ENCODE results near the gene BPIFB3.

BPIFB3 gene, protein sequence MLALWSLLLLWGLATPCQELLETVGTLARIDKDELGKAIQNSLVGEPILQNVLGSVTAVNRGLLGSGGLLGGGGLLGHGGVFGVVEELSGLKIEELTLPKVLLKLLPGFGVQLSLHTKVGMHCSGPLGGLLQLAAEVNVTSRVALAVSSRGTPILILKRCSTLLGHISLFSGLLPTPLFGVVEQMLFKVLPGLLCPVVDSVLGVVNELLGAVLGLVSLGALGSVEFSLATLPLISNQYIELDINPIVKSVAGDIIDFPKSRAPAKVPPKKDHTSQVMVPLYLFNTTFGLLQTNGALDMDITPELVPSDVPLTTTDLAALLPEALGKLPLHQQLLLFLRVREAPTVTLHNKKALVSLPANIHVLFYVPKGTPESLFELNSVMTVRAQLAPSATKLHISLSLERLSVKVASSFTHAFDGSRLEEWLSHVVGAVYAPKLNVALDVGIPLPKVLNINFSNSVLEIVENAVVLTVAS

GRCh38 chr20:33053291-33054106, at the start of gene BPIFB3:
TSS of gene BPIFB3 (plus strand) at chr20:33053903. CDS start at chr20:33055436, 1,533 bp downstream.
- in situ Hi-C loops (cut with MboI; ENCODE audit: low sequenced_read_pairs) = no loop called here

DNA sequence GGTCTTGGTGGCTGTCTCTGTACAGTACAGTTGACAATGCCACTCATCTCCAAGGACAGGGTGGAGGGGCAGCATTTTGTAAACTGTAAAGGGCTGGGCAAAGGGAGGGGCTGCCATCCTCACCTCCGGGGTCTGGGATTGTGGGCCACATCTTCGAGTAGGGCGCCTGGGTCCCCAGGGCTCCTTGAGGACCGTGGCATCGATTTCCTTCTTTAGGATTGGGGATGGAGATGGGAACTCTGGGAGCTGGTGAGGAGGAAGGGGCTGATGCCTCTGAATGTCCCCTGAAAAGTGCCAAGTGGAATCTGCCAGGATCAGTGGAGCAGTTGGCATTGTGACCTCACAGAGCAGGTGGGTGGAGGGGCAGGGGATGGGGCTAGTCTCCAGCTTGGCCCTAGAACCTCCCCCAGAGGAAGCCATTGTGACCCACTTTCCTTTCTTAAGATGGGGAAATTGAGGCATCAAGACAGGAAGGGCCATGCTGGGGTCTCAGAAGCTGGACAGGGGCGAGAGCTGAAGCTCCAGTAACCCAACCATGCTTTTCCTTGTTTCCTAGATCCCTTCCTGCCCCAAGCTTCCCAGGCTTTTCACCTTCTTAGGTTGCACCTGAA, 49.5 kb upstream of the BPIFB3 start, which contains the start of gene SUN5:
Gene SUN5 (minus strand): TSS at position 293 of the 611 bp plus-strand sequence. CDS start 93 bp downstream, at position 200.
- in situ Hi-C loops (cut with MboI; ENCODE audit: low sequenced_read_pairs) = loop anchor here (25.0 kb wide), 1 partner anchor 217 kb away; no protein-coding TSS in a partner anchor

DNA sequence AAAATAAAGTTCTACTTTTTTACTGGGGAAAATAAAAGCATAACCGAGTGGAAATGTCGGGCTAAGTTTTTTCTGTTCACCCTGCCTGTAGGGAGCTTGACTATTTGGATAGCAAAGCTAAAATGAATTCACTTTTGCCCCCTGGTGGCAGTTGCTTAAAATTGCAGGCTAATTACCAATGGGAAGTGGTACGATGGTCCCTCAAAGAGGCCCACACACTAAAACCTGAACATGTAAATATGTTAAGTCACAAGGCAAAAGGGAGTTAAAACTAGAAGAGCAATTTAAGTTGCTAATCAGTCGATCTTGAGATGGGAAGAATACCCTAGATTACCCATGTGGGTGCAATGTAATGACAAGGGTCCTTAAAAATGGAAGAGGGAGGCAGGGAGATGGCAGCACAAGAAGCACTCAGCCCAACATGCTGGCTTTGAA, 48.6 kb upstream of the BPIFB3 start:
- in situ Hi-C loops (cut with MboI; ENCODE audit: low sequenced_read_pairs) = loop anchor here (25.0 kb wide), 1 partner anchor 218 kb away; no protein-coding TSS in a partner anchor

DNA sequence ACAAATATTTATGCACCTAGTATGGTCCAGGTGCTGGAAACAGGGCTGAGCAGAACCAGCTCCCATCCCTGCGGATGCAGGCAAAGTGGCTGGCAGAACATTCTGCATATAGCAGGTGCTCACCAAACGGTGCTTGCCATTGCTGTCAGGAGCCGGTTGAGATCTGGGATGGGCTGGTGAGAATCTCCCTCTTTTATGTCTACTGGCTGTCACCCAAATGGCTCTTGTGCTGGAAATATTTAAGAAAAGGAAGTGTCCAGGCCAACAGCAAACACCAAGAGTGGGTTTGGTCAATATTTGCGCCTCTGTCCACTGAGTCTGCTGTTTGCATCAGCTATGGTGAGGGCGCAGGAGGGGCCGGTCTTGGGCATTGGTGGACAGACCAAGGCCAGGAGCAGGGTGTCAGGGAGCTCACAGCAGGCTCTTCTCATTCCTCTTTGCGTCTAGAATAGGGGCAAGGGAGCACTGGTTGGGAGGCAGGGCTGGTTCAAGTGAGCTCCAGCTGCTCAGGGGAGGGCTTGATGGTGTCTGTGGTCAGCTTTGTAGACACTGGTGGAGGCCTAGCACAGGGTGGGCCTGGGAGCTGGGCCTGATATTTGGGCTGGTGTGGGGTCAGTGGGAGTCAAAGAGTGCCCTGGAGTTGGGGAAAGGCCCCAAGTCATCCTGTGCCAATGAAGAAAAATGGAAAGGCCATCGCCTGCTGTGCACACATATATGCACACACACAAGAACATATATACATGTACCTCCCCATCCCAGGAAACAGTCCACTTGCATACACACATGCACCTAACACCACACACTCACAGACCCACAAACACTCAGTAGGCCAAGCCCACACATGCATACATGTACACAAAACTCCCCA, 47.6 kb upstream of the BPIFB3 start:
- in situ Hi-C loops (cut with MboI; ENCODE audit: low sequenced_read_pairs) = loop anchor here (25.0 kb wide), 1 partner anchor 219 kb away; no protein-coding TSS in a partner anchor

DNA sequence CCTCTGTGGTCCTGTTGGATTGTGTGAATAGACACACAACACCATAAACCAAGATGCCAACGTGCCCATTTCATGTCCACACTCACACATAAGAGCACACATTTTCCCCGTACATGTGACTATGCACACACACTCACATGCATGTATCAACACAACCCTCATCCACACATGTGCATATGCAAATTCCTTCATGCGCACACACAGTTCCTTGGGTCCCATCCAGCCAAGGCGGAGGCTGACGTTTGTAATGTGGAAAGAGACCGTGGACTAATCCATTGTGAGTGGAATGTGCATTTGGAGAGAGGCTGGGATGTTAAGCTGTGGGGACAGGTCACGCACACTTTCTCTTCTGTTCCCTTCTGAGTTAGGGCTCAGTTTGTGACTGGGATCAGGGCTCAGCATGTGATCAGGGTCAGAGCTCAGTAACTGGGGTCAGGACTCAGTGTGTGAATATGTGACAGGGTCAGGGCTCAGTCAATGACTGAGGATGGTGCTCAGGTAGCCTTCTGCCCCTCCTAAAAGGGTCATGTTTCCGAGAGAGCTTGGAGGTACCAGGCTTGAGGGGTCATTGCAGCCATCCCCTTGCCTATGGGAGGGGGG, 46.8 kb upstream of the BPIFB3 start:
- in situ Hi-C loops (cut with MboI; ENCODE audit: low sequenced_read_pairs) = loop anchor here (25.0 kb wide), 1 partner anchor 220 kb away; no protein-coding TSS in a partner anchor

- in situ Hi-C loops (cut with MboI; ENCODE audit: low sequenced_read_pairs) = loop anchor here (25.0 kb wide), 1 partner anchor 220 kb away; no protein-coding TSS in a partner anchor
Measured at GRCh38 chr20:33007376-33008335, 46.0 kb upstream of the BPIFB3 start, which contains the start of gene BPIFB2. TSS of gene BPIFB2 (plus strand) at chr20:33007704. CDS start at chr20:33008575, 871 bp downstream.

DNA sequence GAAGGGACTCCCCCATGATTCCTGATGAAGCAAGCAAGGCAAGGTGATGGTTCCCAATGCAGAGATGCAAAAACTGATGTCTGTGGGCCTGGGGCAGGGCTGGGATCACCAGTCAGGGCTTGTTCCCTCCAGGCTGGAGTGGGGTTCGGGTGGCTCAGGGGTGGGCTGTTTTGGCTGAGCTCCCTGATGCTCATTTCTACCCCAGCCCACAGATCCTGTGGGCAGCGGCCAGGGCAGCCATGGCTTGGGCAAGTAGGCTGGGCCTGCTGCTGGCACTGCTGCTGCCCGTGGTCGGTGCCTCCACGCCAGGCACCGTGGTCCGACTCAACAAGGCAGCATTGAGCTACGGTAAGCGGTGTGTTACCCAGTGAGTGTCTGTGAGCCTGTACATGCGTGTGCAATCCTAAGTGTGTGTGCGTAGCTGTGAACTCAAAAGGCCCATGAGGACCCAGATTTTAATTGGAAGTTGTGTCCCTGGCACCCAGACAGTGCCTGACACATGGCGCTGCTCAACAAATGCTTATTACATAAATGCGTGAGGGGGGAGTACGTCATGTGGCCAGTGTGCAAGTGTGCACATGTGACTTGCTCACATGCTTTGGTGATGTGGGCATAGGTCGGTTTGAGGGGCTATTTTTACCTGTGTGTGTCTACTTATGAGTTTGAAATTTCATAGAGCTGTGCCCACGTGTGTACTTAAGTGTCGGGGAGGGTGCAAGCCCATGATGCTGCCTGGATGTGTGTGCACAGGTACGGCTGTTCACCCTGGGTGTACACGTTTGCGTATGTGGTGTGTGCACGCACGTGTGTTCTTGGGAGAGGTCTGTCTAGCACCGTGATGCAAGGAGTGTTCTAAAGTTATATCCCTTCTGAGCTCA, 45.1 kb upstream of the BPIFB3 start:
- in situ Hi-C loops (cut with MboI; ENCODE audit: low sequenced_read_pairs) = loop anchor here (25.0 kb wide), 1 partner anchor 221 kb away; no protein-coding TSS in a partner anchor

- in situ Hi-C loops (cut with MboI; ENCODE audit: low sequenced_read_pairs) = loop anchor here (10.0 to 25.0 kb wide), 2 partner anchors 105 to 222 kb away; no protein-coding TSS in a partner anchor
Measured at GRCh38 chr20:33009214-33010132, 44.2 kb upstream of the BPIFB3 start.

- in situ Hi-C loops (cut with MboI; ENCODE audit: low sequenced_read_pairs) = loop anchor here (10.0 to 25.0 kb wide), 2 partner anchors 105 to 223 kb away; no protein-coding TSS in a partner anchor
Measured at GRCh38 chr20:33010133-33010504, 43.6 kb upstream of the BPIFB3 start.

DNA sequence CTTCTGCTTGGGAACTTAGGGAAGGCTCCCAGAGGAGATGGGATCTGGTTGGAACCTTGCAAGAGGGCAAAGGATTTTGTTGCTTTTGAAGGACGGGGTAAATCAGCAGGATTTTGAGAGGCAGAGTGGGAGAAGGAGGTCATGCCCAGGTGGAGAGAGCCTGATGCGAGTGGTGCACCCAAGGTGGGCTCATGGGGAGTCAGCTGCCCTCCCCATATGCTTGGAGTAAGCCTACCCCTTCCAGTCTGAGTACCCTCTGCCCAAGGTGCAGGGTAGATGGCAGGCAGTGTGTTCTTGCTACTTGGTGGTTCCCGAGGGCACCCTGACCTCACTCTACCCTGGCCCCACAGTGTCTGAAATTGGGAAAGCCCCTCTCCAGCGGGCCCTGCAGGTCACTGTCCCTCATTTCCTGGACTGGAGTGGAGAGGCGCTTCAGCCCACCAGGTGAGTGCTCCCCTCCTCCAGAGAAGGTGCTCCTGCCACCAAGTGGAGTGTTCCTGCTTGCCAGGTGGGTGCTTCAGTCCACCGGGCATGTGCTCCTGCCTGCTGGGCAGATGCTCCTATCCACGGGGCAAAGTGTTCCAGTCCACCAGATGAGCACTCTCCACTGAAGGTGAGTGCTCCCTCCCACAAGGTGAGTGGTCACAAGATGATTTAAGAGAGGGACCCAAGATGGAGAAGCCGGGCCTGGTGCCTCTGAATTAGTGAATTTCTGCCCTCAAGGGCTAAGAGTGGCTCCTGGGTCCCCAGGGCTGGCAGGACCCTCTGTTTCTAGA, 42.8 kb upstream of the BPIFB3 start:
- in situ Hi-C loops (cut with MboI; ENCODE audit: low sequenced_read_pairs) = loop anchor here (10.0 to 25.0 kb wide), 2 partner anchors 106 to 224 kb away; no protein-coding TSS in a partner anchor

DNA sequence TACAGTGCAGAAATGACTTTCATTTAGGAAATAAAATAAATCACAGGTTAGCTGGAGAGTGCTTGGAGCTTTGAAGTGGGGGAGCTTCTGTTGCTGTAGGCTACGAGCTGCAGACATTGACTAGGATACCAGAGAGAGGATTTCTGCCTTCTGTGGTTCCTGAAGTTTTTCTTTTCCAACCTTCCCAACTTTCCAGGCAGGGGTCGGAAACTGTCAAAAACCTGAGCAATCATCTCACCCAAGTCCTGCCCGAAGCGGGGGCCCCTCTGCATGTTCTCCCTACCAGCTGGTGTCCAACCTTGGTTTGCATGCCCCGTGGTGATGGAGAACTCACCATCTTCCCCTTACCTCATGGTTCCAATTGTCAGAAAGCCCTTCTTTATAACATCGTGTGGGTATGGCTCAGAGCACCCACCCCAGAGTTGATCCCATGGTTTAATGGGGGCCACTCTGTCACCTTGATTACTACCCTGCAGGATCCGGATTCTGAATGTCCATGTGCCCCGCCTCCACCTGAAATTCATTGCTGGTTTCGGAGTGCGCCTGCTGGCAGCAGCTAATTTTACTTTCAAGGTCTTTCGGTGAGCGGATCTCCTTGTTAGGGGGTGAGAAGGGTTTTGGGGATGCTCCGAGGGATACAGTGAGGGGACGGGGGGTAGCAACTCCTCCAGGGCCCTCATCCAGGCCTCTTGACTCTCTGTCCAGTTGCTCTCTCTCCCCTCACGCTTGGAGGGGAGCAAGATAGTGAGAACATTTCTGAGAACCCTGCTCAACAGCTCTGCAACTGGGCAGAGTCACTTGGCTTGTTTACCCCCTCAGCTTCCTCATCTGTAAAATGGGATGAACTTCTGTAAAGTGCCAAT, 41.1 kb upstream of the BPIFB3 start:
- in situ Hi-C loops (cut with MboI; ENCODE audit: low sequenced_read_pairs) = loop anchor here (10.0 to 25.0 kb wide), 2 partner anchors 108 to 225 kb away; no protein-coding TSS in a partner anchor

- in situ Hi-C loops (cut with MboI; ENCODE audit: low sequenced_read_pairs) = loop anchor here (10.0 to 25.0 kb wide), 2 partner anchors 109 to 227 kb away; no protein-coding TSS in a partner anchor
Measured at GRCh38 chr20:33013701-33014326, 39.9 kb upstream of the BPIFB3 start.

DNA sequence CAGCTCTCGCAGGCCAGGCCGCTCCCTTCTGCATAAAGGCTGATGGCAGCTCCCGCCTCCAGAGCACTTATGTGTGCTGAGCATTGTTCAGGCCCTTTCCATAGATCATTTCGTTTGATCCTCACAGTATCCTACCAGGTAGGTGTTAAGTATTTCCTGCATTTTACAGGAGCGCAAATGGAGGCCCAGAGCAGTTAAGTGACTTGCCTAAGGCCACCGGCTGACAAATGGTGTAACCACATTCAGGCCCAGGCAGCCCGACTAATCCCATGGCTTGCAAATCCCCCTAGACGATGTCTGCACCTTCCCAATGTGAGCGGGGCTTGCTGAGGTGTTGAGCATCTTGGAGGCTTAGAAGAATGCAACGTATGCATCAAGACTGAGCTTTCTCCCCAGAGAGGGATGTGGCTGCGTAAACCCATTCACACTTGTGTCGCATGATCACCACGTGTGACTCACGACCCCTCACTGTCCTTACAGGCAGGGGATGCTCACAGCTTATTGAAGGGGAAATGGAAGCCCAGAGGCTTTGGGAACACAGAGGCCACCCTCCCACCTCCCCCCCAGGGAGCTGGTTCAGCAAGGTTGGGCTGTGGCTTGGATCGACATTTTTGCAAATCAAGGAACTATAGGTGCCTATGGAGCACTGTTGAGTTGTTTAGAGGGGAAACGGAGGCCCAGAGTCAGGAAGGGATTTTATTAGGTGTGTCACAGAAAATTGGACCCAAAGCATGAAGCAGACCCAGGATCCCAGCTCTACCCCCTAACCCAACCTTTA, 39.2 kb upstream of the BPIFB3 start:
- in situ Hi-C loops (cut with MboI; ENCODE audit: low sequenced_read_pairs) = loop anchor here (10.0 to 25.0 kb wide), 2 partner anchors 110 to 227 kb away; no protein-coding TSS in a partner anchor
